ENCODE measurements around the gene SPATA2.
A peak's percentile ranks its signal among the peaks of the same experiment; 100 is the strongest.
"Not testable (repeated sequence)": the region's sequence is repeated elsewhere in the genome, so short reads cannot be mapped to it uniquely, and the experiment has no call there.

SPATA2 gene

GRCh38 chr20:49896204-49896603 lies 19.1 kb downstream of the SPATA2 start:
- no peak for DNase-seq (ENCODE audit: low read depth)
- no peak for TF ChIP-seq CTCF (conservative IDR thresholded peaks at IDR 0.05; ENCODE audit: low read length)
- H3K4me3 ChIP-seq (ENCODE audit: low read length) = no peak overlapping the region

DNA sequence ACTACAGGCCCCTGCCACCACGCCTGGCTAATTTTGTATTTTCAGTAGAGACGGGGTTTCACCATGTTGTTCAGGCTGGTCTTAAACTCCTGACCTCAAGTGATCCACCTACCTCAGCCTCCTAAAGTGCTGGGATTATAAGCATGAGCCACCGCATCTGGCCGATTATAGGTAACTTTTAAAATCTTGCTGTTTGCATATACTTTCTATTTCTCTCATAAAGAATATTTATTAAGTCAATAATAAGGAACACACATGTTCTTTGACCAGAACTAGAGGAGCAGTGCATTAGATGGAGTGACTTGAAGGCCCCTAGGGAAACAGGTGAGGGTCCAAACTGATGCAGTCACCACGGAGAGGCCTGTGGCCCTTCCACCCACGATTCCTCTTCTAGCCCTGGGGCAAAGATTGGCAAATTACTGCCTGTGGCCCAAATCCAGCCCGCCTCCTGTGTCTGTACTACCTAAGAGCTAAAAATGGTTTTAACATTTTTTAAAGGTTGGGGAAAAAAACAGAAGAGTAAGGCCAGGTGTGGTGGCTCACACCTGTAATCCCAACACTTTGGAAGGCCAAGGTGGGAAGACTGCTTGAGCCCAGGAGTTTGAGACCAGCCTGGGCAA lies 19.7 kb downstream of the SPATA2 start:
- not testable (repeated sequence) for H3K4me3 ChIP-seq (ENCODE audit: low read length); DNase-seq (ENCODE audit: low read depth)

DNA sequence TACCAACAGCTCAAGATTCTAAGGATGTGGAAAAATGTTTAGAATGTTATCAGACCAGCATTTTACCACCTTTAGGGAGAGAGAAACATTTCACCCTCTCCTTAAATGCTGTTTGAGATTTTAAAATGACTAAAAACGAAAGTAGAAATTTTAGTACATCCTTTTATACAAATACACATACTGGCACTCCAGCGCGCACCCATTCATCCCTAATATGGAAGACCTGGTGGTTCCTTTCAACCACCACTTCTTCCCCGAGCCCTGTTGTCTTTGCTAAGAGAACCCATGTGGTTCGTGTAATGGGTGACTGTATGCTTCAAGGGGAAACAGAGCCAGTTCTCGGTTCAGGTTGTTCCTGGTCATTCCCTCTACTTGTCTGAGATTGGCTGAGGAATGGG lies 21.3 kb downstream of the SPATA2 start:
- DNase-seq (ENCODE audit: low read depth) = no peak
- H3K4me3 ChIP-seq (ENCODE audit: low read length) = no peak overlapping the region
- no peak for TF ChIP-seq CTCF (conservative IDR thresholded peaks at IDR 0.05; ENCODE audit: low read length)

- H3K4me3 ChIP-seq (ENCODE audit: low read length) = peak overlapping the region; percentile 15; the same call in 1 of the 2 replicates
- DNase-seq (ENCODE audit: low read depth) = peak; percentile 48
- TF ChIP-seq CTCF (conservative IDR thresholded peaks at IDR 0.05; ENCODE audit: low read length) = no peak
These were observed 21.9 kb downstream of the SPATA2 start for GRCh38 chr20:49893242-49894072.

DNA sequence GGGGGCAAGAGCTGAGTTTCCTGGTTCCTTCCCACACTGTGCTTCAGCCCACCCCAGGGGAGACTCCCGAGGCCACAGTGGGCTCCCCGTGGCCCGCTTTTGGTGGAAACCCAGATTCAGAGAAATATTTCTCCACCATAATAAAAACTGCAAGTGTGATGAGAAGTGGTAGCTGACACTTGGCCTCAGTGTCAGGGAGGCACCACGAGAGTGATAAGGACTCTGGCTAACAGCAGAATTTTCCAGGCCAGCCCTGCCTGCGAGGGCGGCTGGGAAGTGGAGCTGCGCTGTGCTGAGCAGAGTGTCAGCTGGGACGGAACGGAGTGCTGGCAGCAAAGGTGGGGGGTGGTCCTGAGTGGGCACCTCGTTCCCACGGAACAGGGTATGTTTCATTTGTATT lies 22.5 kb downstream of the SPATA2 start:
- no peak for DNase-seq (ENCODE audit: low read depth)
- H3K4me3 ChIP-seq (ENCODE audit: low read length) = no peak overlapping the region
- no peak for TF ChIP-seq CTCF (conservative IDR thresholded peaks at IDR 0.05; ENCODE audit: low read length)

- TF ChIP-seq CTCF (conservative IDR thresholded peaks at IDR 0.05; ENCODE audit: low read length) = no peak
- H3K4me3 ChIP-seq (ENCODE audit: low read length) = no peak overlapping the region
- no peak for DNase-seq (ENCODE audit: low read depth)
These were observed 23.1 kb downstream of the SPATA2 start for GRCh38 chr20:49892260-49892659.

- TF ChIP-seq CTCF (conservative IDR thresholded peaks at IDR 0.05; ENCODE audit: low read length) = no peak
- DNase-seq (ENCODE audit: low read depth) = no peak
- no peak overlapping the region for H3K4me3 ChIP-seq (ENCODE audit: low read length)
These were observed 23.7 kb downstream of the SPATA2 start for GRCh38 chr20:49891476-49892110.
